Left cardiac atrium (tissue), 4 donors: ENCODE measurements around the gene TCF4. TPM values are rescaled to one million over a fixed set of nuclear protein-coding genes. Genes with fewer than 3 reads are reported as not detected.
A peak's percentile ranks its signal among the peaks of the same experiment; 100 is the strongest.

ENCODE experiments used
- ATAC-seq, 2 donors: fragments of 200-7000 bp; cut with Tn5 transposase; one replicate each; pipeline ENCODE4 v1.9.1; 2020; ENCODE audit warnings: mild to moderate bottlenecking in 2 of 2, moderate library complexity in 2 of 2
- DNase-seq: peaks from one replicate; pipeline ENCODE4 v3.0.0-alpha.2; 2020
- intact Hi-C, 2 donors: fragments of 100-400 bp; cut with DNase I; formaldehyde crosslinking; loops; one replicate each; pipeline versions ENCODE4 v1.14.1 to v1.15.1; 2022 to 2023
- total RNA-seq, 2 donors: library from RNA; stranded (reverse); fragmentation: NEBNext Ultra II Directional; extraction: Animal tissue kit (Norgen Biotek cat#: 25700); gene quantifications; one replicate each; pipeline ENCODE4 v1.2.1, GENCODE V29; 2021
- donor health status: DM: no; HTN: yes; CAD: no.
- donor health status: DM: no; HTN: yes; CAD: no; lungs with severe emphysema.
- donor health status: DM: yes; HTN: yes; CAD: no.
- donor health status: Dilated cardiomyopathy.

The TCF4 gene
- total RNA-seq, 2 donors from 2014 or later = 58.5 to 77.4 TPM

- intact Hi-C loops = no loop called here
- ATAC-seq (no peak), DNase-seq (no peak)
Measured at GRCh38 chr18:55430026-55430425, 158.0 kb downstream of the TCF4 start.

- ATAC-seq (no peak), DNase-seq (no peak)
- intact Hi-C loops = no loop called here
Measured at GRCh38 chr18:55427951-55428350, 160.0 kb downstream of the TCF4 start.

- intact Hi-C loops = no loop called here
- no peak for DNase-seq
- ATAC-seq = no peak
Measured at GRCh38 chr18:55425698-55426097, 162.3 kb downstream of the TCF4 start.

- intact Hi-C loops = loop anchor here in 1 of 2 donors (5.0 kb wide), 1 partner anchor 165 kb away; the partner anchor contains the start of gene TCF4
- peak; percentile 61 for DNase-seq
- ATAC-seq = peak; percentile 55 to 60
Measured at GRCh38 chr18:55422456-55423180, 165.4 kb downstream of the TCF4 start.

GRCh38 chr18:55421615-55422419 lies 166.2 kb downstream of the TCF4 start:
- intact Hi-C loops = loop anchor here in 1 of 2 donors (5.0 kb wide), 1 partner anchor 165 kb away; the partner anchor contains the start of gene TCF4
- DNase-seq (no peak), ATAC-seq (peak; percentile 38 to 44)

- DNase-seq = no peak
- no peak for ATAC-seq
- intact Hi-C loops = loop anchor here in 1 of 2 donors (5.0 kb wide), 1 partner anchor 166 kb away; the partner anchor contains the start of gene TCF4
Measured at GRCh38 chr18:55421308-55421614, 166.7 kb downstream of the TCF4 start.

- intact Hi-C loops = loop anchor here in 1 of 2 donors (5.0 kb wide), 1 partner anchor 167 kb away; the partner anchor contains the start of gene TCF4
- ATAC-seq = no peak
- no peak for DNase-seq
Measured at GRCh38 chr18:55420665-55421307, 167.2 kb downstream of the TCF4 start.

GRCh38 chr18:55419947-55420664 lies 167.9 kb downstream of the TCF4 start:
- no peak for ATAC-seq
- DNase-seq = no peak
- intact Hi-C loops = loop anchor here (5.0 to 10.0 kb wide), 6 partner anchors 165 to 1157 kb away; partner anchors contain the start of gene TCF4 (in 2 of the 2)

- ATAC-seq = no peak
- DNase-seq = no peak
- intact Hi-C loops = loop anchor here (5.0 to 10.0 kb wide), 5 partner anchors 165 to 1158 kb away; partner anchors contain the start of gene TCF4 (in 1 of the 2)
Measured at GRCh38 chr18:55419132-55419946, 168.7 kb downstream of the TCF4 start.

GRCh38 chr18:55418439-55418838 lies 169.6 kb downstream of the TCF4 start:
- ATAC-seq (no peak), DNase-seq (no peak)
- intact Hi-C loops = loop anchor here (5.0 to 10.0 kb wide), 5 partner anchors 166 to 1159 kb away; partner anchors contain the start of gene TCF4 (in 1 of the 2)

GRCh38 chr18:55416791-55417190 lies 171.2 kb downstream of the TCF4 start:
- ATAC-seq (no peak), DNase-seq (no peak)
- intact Hi-C loops = loop anchor here (5.0 to 10.0 kb wide), 5 partner anchors 168 to 1161 kb away; partner anchors contain the start of gene TCF4 (in 1 of the 2)

GRCh38 chr18:55415258-55415871 lies 172.6 kb downstream of the TCF4 start:
- intact Hi-C loops = loop anchor here (5.0 to 10.0 kb wide), 5 partner anchors 169 to 1162 kb away; partner anchors contain the start of gene TCF4 (in 1 of the 2)
- ATAC-seq = peak; percentile 93 to 95
- DNase-seq = peak; percentile 93

- intact Hi-C loops = loop anchor here (5.0 to 10.0 kb wide), 4 partner anchors 170 to 1160 kb away; partner anchors contain the start of gene TCF4 (in 1 of the 2)
- ATAC-seq (no peak), DNase-seq (no peak)
Measured at GRCh38 chr18:55414475-55414874, 173.5 kb downstream of the TCF4 start.

- ATAC-seq (peak in 1 of 2 donors; percentile 40), DNase-seq (no peak)
- intact Hi-C loops = loop anchor here (5.0 to 10.0 kb wide), 4 partner anchors 171 to 1161 kb away; partner anchors contain the start of gene TCF4 (in 1 of the 2)
Measured at GRCh38 chr18:55413474-55413873, 174.5 kb downstream of the TCF4 start.

GRCh38 chr18:55407774-55408535 lies 180.0 kb downstream of the TCF4 start:
- ATAC-seq = no peak
- intact Hi-C loops = loop anchor here in 1 of 2 donors (10.0 kb wide), 1 partner anchor 63 kb away; no protein-coding TSS in a partner anchor

GRCh38 chr18:55407191-55407590 lies 180.8 kb downstream of the TCF4 start:
- intact Hi-C loops = loop anchor here in 1 of 2 donors (10.0 kb wide), 1 partner anchor 62 kb away; no protein-coding TSS in a partner anchor
- ATAC-seq (no peak), DNase-seq (no peak)

More at GRCh38 chr18:55407774-55408535, 180.0 kb downstream of the TCF4 start:
- no peak for DNase-seq
